AG09309 (cell line): ENCODE measurements around the gene HS2ST1.

ENCODE experiments used
- DNase-seq: peaks from one replicate; pipeline ENCODE4 v3.0.0-alpha.2; 2010; ENCODE audit warnings: low read depth
- H3K4me3 ChIP-seq: 2 replicates; pipeline ENCODE4 v1.5.1; 2011; ENCODE audit warnings: mild to moderate bottlenecking, low read depth, low read length, moderate library complexity; ENCODE audit not compliant: control insufficient read depth
- CTCF ChIP-seq: IDR thresholded peaks from 2 replicates; pipeline ENCODE4 v1.5.1; 2011; ENCODE audit warnings: mild to moderate bottlenecking, low read depth, low read length, inconsistent platforms; ENCODE audit not compliant: insufficient read depth, control insufficient read depth; ENCODE audit errors: missing control alignments

Gene HS2ST1

GRCh38 chr1:87136607-87137341, 222.3 kb downstream of the HS2ST1 start:
- no peak for DNase-seq
- no peak overlapping the region for H3K4me3 ChIP-seq
- no peak for TF ChIP-seq CTCF

GRCh38 chr1:87137342-87137739, 222.9 kb downstream of the HS2ST1 start:
- DNase-seq = no peak
- H3K4me3 ChIP-seq = no peak overlapping the region
- TF ChIP-seq CTCF = no peak

GRCh38 chr1:87140831-87141540, 226.6 kb downstream of the HS2ST1 start:
- DNase-seq = no peak
- no peak for TF ChIP-seq CTCF
- H3K4me3 ChIP-seq = no peak overlapping the region

- TF ChIP-seq CTCF = no peak
- H3K4me3 ChIP-seq = no peak overlapping the region
- no peak for DNase-seq
Observed at GRCh38 chr1:87141556-87141955, 227.1 kb downstream of the HS2ST1 start.

- DNase-seq = no peak
- TF ChIP-seq CTCF = no peak
- H3K4me3 ChIP-seq = no peak overlapping the region
Observed at GRCh38 chr1:87143413-87144135, 229.1 kb downstream of the HS2ST1 start.

- no peak for TF ChIP-seq CTCF
- H3K4me3 ChIP-seq = no peak overlapping the region
- no peak for DNase-seq
Observed at GRCh38 chr1:87144316-87144895, 230.0 kb downstream of the HS2ST1 start.
